Measurements from ENCODE around the gene CAPN7.

CAPN7 gene

GRCh38 chr3:15301761-15302160 is 95.7 kb downstream of the CAPN7 start:
- no peaks in the 10 kb centered on the region for H3K9me3 Mint-ChIP-seq (ENCODE audit: low read depth)
- H3K27ac Mint-ChIP-seq = no peak overlapping the region
- H3K36me3 Mint-ChIP-seq = peaks cover 30% of the 10 kb centered on the region
- no peaks in the 10 kb centered on the region for H3K27me3 Mint-ChIP-seq
- H3K4me1 Mint-ChIP-seq (ENCODE audit: low read depth) = peaks cover 40% of the 10 kb centered on the region
- no peak overlapping the region for H3K4me3 Mint-ChIP-seq
